ENCODE results near the gene REXO4. TPM values are rescaled to one million over a fixed set of nuclear protein-coding genes. Genes with fewer than 3 reads are reported as not detected.
"Not testable (repeated sequence)": the region's sequence is repeated elsewhere in the genome, so short reads cannot be mapped to it uniquely, and the experiment has no call there.

REXO4 gene
- total RNA-seq, 1 donor from 2014 or later, result 22.6 TPM

- Histone ChIP-seq H3K4me1 (no peaks in the 10 kb centered on the region), H3K4me3 (no peak overlapping the region), H3K27me3 (no peaks in the 10 kb centered on the region), H3K27ac (no peak overlapping the region), H3K9me3 (no peaks in the 10 kb centered on the region), H3K36me3 (no peaks in the 10 kb centered on the region)
- DNase-seq (no peak), ATAC-seq (no peak)
- intact Hi-C loops (cut with DNase I), result no loop called here
- TF ChIP-seq CTCF (IDR thresholded peaks at IDR 0.05), result no peak
Observed at GRCh38 chr9:133382507-133383141, 35.2 kb downstream of the REXO4 start.

- intact Hi-C loops (cut with DNase I), result no loop called here
- ATAC-seq, result no peak
- Histone ChIP-seq H3K36me3 (no peaks in the 10 kb centered on the region), H3K27me3 (no peaks in the 10 kb centered on the region), H3K9me3 (no peaks in the 10 kb centered on the region), H3K4me1 (peaks cover 5% of the 10 kb centered on the region), H3K27ac (no peak overlapping the region), H3K4me3 (no peak overlapping the region)
- TF ChIP-seq CTCF (IDR thresholded peaks at IDR 0.05), result no peak
- no peak for DNase-seq
Observed at GRCh38 chr9:133380734-133381133, 37.1 kb downstream of the REXO4 start.

- intact Hi-C loops (cut with DNase I), result no loop called here
Observed at GRCh38 chr9:133379153-133380086, 38.4 kb downstream of the REXO4 start.

GRCh38 chr9:133378408-133378962, 39.3 kb downstream of the REXO4 start:
- no peaks in the 10 kb centered on the region for H3K36me3 ChIP-seq
- H3K4me3 ChIP-seq, result no peak overlapping the region
- TF ChIP-seq CTCF (IDR thresholded peaks at IDR 0.05), result no peak
- no peak overlapping the region for H3K27ac ChIP-seq
- ATAC-seq, result no peak
- peaks cover 15% of the 10 kb centered on the region for H3K4me1 ChIP-seq
- no peaks in the 10 kb centered on the region for H3K27me3 ChIP-seq
- DNase-seq, result no peak
- no peaks in the 10 kb centered on the region for H3K9me3 ChIP-seq
- intact Hi-C loops (cut with DNase I), result no loop called here

More at GRCh38 chr9:133379153-133380086, 38.4 kb downstream of the REXO4 start:
- Histone ChIP-seq H3K27me3 (no peaks in the 10 kb centered on the region), H3K9me3 (no peaks in the 10 kb centered on the region), H3K27ac (no peak overlapping the region), H3K4me3 (no peak overlapping the region), H3K4me1 (peaks cover 8% of the 10 kb centered on the region), H3K36me3 (no peaks in the 10 kb centered on the region)
- no peak for TF ChIP-seq CTCF (IDR thresholded peaks at IDR 0.05)
- ATAC-seq (no peak), DNase-seq (no peak)

- intact Hi-C loops (cut with DNase I), result no loop called here
- Histone ChIP-seq H3K4me1 (peaks cover 21% of the 10 kb centered on the region), H3K9me3 (no peaks in the 10 kb centered on the region), H3K27me3 (no peaks in the 10 kb centered on the region), H3K4me3 (no peak overlapping the region), H3K27ac (no peak overlapping the region), H3K36me3 (no peaks in the 10 kb centered on the region)
- no peak for DNase-seq
- no peak for TF ChIP-seq CTCF (IDR thresholded peaks at IDR 0.05)
- no peak for ATAC-seq
Observed at GRCh38 chr9:133377721-133378216, 40.0 kb downstream of the REXO4 start.

- ATAC-seq; H3K27me3 ChIP-seq; H3K36me3 ChIP-seq; DNase-seq; intact Hi-C loops (cut with DNase I); H3K4me3 ChIP-seq; H3K27ac ChIP-seq; H3K9me3 ChIP-seq: not testable (repeated sequence)
- H3K4me1 ChIP-seq, result peaks cover 26% of the 10 kb centered on the region
Observed at GRCh38 chr9:133377280-133377679, 40.5 kb downstream of the REXO4 start.

Measured in upper lobe of right lung (tissue), 1 donor.